Measurements from ENCODE around the gene TLR7.

The TLR7 gene

GRCh38 chrX:12891171-12891570, 24.3 kb downstream of the TLR7 start:
- FAIRE-seq (no peak), DNase-seq (ENCODE audit: low spot score) (no peak)

DNA sequence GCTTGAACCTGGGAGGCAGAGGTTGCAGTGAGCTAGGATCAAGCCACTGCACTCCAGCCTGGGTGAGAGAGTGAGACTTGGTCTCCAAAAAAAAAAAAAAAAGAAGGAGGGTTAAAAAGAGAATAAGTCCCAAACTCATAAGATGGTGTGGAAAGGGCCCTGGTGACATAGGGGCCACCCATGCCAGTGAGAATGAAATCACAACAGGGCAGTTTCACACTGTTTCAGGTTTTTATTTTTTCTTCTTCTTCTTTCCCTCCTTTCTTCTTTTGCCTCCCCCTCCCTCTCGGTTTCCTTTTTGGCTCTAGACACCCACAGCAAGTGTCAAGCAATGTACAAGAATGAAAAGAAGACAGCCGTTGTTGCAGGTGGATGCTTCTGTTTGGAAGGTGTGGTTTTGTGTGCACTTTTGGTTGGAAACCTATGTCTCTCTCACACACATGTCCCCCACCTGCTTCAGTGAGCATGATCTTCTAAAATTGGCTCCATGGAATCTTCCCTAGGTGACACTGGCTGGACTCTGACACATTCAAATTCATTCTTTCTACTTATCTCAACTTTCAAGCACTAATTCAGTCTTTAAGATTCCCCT, 25.1 kb downstream of the TLR7 start:
- DNase-seq (ENCODE audit: low spot score) = no peak
- FAIRE-seq = no peak

DNA sequence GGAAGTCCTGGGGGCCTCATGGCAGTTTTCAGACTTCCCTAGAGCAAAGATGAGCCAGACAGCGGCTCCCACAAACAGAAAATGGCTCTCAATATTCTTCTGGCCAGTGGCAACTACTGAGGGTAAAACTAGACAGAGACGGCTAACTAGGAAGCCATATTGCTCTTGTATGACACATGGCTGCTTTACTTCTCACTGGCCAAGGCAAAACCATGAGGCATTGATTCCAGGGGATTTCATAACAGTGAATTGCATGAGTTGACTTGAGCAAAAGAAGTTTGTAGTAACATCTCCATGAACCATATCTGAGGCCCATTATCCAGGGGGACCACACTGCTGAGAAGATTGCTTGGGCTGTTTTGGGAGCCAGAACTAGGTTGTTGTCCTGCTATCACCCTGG, 25.8 kb downstream of the TLR7 start:
- FAIRE-seq = no peak
- DNase-seq (ENCODE audit: low spot score) = no peak

DNA sequence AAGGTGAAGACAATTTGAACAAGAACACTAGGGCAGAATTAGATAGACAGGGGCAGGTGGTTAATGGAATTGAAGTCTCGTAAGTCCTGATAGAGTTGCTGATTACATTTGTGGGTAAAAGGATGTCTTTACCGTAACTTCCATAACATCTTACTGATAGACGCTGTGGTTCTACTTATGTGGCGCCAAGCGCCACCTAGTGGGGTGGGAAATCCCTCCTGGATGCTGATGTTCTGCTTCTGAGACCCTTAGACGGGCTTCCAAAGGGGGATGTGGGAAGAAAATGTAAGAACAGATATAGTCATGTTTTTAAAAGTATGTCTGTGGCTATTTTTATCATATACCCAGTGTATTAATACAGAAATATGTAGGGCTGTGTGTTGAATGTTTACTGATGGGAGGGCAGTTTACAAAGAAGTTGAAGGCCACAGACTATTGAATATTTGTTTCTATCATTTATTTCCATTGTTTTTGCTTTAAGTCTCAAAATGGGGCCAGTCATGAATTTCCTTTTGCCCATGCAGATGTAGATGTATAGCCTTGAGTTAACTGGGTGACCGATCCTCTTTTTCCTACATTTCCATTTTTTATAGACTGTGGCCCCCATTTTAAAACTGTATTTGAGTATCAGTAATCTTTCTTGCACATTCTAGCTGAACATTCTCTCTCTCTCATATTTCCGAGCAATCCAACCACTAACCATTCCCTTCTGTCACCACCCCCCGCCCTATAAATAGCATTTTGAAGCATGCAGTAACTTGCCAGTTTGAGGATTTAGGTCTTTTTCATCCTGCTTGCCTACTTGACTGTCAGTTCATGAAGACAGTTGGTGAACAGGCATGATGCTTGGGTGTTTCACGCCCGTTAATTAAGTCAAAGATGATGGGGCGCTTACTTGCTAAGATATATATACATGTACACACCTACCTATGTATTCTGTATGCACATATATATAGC, 27.5 kb downstream of the TLR7 start:
- no peak for DNase-seq (ENCODE audit: low spot score)
- FAIRE-seq = no peak

DNA sequence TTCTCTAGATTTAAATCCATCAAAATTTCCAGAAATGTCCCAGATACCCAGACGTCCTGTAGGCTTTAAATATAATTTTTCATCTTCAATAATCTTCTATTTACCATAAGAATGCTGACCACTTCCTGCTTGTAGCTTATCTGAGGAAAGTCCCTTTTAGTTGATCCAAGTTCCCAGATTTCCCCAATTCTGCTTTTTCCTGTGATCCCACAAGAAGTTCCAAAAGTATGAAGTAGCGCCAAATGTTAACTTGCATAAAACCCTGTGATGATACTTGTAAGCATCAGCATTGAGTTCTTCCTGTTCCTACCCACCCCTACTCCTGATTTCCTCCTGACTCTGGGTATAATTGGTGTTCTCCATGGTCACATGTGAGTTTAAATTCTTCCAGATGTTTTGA, 29.0 kb downstream of the TLR7 start:
- no peak for FAIRE-seq
- no peak for DNase-seq (ENCODE audit: low spot score)

- DNase-seq (ENCODE audit: low spot score) (no peak), FAIRE-seq (no peak)
Measured at GRCh38 chrX:12896935-12897334, 30.1 kb downstream of the TLR7 start.

GRCh38 chrX:12898073-12898472, 31.2 kb downstream of the TLR7 start:
- FAIRE-seq = no peak

DNA sequence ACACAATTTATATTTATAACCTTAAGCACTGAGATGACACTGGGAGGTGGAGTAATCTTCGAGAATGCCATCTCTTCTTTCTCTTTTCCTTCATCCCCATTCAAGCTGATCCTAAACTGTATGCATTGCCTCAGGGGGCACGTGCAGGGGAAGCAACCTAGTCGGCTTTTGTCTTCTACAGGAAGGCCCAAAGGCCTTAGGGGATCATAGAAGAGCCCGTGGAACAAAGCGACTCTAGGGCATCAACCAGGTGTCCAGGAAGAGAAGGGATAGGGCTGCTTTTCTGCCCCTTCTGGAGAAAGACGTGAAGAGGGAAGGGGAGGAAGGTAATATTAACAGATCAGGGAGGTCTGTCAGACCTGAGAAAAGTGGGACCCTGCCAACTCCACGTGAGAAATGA, 32.6 kb downstream of the TLR7 start:
- DNase-seq (ENCODE audit: low spot score) (no peak), FAIRE-seq (no peak)

More at GRCh38 chrX:12898073-12898472, 31.2 kb downstream of the TLR7 start:
- no peak for DNase-seq (ENCODE audit: low spot score)

DNA sequence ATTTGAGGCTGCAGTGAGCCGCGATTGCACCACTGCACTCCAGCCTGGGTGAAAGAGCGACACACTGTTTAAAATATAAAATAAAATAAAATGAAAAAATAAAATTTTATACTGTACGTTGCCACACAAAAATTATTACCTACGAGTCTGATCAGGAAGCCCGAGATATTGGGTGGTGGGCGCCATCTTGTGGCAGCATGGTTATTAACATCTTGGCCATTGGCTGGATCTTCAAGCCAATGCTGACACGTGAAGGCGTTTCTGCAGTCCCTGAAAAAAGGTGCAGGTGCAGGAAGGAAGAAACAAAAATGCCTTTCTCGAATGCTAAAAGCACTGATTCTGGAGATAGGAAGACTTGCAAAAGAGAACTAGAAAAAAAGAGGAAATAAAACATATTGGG, 34.6 kb downstream of the TLR7 start:
- peak; percentile 72 for FAIRE-seq
- peak; percentile 5 for DNase-seq (ENCODE audit: low spot score)

DNA sequence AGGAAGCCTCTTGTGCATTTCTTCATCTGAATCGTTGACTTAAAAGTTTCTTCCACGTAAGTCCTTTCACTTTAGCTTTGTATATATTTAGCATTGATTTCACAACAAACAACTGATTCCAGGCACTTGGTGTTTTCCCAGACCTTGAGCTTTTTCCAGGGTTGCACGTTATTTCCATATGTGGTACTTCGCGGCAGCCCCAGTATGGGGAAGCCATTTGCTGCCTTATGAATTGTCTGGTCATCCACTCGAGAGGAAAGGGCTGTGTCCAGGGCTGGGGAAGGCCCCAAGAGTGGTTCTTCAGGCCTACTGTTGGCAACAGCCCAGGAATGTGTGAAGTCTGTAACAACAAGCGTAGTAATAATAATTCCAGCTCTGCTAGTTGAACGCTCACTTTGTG, 36.8 kb downstream of the TLR7 start:
- DNase-seq (ENCODE audit: low spot score) (no peak), FAIRE-seq (no peak)

GRCh38 chrX:12906046-12906761, 39.3 kb downstream of the TLR7 start, which contains the start of gene TLR8:
Gene TLR8, plus strand, starts transcription at chrX:12906620. Its CDS starts 87 bp downstream, at chrX:12906707.
- DNase-seq (ENCODE audit: low spot score) = no peak
- no peak for FAIRE-seq

GRCh38 chrX:12910423-12911121, 43.7 kb downstream of the TLR7 start:
- FAIRE-seq = no peak
- DNase-seq (ENCODE audit: low spot score) = no peak

- DNase-seq (ENCODE audit: low spot score) (no peak), FAIRE-seq (no peak)
Measured at GRCh38 chrX:12911122-12911470, 44.2 kb downstream of the TLR7 start.

GRCh38 chrX:12912791-12913482, 46.1 kb downstream of the TLR7 start:
- no peak for FAIRE-seq
- DNase-seq (ENCODE audit: low spot score) = no peak

DNA sequence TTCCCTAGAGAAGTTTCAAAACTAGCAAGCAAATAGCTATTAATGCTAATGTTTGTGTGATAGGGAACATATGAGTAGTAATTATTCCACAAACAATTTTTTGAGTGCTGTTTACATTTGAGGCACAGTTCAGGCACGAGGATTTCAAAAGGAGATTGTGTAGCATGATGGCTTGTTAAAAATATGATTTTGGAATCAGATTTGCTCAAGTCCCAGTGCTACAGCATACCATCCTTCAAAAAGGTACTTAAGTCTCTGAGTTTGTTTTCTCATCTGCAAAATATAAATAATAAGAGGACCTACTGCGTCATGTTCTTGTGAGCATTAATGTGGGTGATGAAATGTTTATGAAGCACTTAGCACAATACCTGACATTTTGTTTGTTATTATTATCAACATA, 50.9 kb downstream of the TLR7 start:
- DNase-seq (ENCODE audit: low spot score) (no peak), FAIRE-seq (no peak)

DNA sequence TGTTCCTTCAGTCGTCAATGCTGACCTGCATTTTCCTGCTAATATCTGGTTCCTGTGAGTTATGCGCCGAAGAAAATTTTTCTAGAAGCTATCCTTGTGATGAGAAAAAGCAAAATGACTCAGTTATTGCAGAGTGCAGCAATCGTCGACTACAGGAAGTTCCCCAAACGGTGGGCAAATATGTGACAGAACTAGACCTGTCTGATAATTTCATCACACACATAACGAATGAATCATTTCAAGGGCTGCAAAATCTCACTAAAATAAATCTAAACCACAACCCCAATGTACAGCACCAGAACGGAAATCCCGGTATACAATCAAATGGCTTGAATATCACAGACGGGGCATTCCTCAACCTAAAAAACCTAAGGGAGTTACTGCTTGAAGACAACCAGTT, 52.2 kb downstream of the TLR7 start:
- no peak for DNase-seq (ENCODE audit: low spot score)
- no peak for FAIRE-seq

GRCh38 chrX:12919620-12920019, 52.7 kb downstream of the TLR7 start:
- no peak for DNase-seq (ENCODE audit: low spot score)
- no peak for FAIRE-seq

GRCh38 chrX:12920990-12921389, 54.1 kb downstream of the TLR7 start:
- DNase-seq (ENCODE audit: low spot score) = no peak
- no peak for FAIRE-seq

DNA sequence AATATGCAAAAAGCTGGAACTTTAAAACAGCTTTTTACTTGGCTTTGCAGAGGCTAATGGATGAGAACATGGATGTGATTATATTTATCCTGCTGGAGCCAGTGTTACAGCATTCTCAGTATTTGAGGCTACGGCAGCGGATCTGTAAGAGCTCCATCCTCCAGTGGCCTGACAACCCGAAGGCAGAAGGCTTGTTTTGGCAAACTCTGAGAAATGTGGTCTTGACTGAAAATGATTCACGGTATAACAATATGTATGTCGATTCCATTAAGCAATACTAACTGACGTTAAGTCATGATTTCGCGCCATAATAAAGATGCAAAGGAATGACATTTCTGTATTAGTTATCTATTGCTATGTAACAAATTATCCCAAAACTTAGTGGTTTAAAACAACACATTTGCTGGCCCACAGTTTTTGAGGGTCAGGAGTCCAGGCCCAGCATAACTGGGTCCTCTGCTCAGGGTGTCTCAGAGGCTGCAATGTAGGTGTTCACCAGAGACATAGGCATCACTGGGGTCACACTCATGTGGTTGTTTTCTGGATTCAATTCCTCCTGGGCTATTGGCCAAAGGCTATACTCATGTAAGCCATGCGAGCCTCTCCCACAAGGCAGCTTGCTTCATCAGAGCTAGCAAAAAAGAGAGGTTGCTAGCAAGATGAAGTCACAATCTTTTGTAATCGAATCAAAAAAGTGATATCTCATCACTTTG, 55.2 kb downstream of the TLR7 start:
- no peak for FAIRE-seq
- no peak for DNase-seq (ENCODE audit: low spot score)

DNA sequence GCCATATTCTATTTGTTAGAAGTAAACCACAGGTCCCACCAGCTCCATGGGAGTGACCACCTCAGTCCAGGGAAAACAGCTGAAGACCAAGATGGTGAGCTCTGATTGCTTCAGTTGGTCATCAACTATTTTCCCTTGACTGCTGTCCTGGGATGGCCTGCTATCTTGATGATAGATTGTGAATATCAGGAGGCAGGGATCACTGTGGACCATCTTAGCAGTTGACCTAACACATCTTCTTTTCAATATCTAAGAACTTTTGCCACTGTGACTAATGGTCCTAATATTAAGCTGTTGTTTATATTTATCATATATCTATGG, 55.7 kb downstream of the TLR7 start:
- FAIRE-seq (no peak), DNase-seq (ENCODE audit: low spot score) (no peak)

- FAIRE-seq (no peak), DNase-seq (ENCODE audit: low spot score) (peak; percentile 28)
Measured at GRCh38 chrX:12929701-12930100, 62.8 kb downstream of the TLR7 start.

All from RCC 7860 (cell line).